C4-2B (cell line): ENCODE data around the gene PDE4B.

Experiments
- H3K27ac ChIP-seq: fragments of 450-650 bp; 2 replicates; pipeline ENCODE4 v1.5.1; 2017
- CTCF ChIP-seq: fragments of 450-650 bp; conservative IDR thresholded peaks from 2 replicates; pipeline ENCODE4 v1.5.1; 2017; ENCODE audit warnings: mild to moderate bottlenecking
- ZFX ChIP-seq: fragments of 450-650 bp; IDR thresholded peaks from 2 replicates; pipeline ENCODE4 v1.6.1; 2017

The PDE4B gene

GRCh38 chr1:66422804-66423203 lies 630.1 kb downstream of the PDE4B start:
- no peak overlapping the region for H3K27ac ChIP-seq
- TF ChIP-seq CTCF (no peak), ZFX (0 out of 2 replicates have a peak, but pooled peaks have one; percentile 9)
